Limb (tissue), 2 donors: ENCODE data around the gene MAEA.
A peak's percentile ranks its signal among the peaks of the same experiment; 100 is the strongest.

Experiments
- DNase-seq, 2 donors: peaks; one replicate each; pipeline ENCODE4 v3.0.0-alpha.2; 2016; ENCODE audit errors: extremely low spot score in 2 of 2

Gene MAEA

GRCh38 chr4:1289207-1290164 is at the start of gene MAEA:
Gene MAEA, plus strand, starts transcription at chr4:1289891. Its CDS starts 23 bp downstream, at chr4:1289914.
- peak; percentile 98 for DNase-seq

GRCh38 chr4:1239950-1240307 is 49.8 kb upstream of the MAEA start:
- DNase-seq, result no peak

DNA sequence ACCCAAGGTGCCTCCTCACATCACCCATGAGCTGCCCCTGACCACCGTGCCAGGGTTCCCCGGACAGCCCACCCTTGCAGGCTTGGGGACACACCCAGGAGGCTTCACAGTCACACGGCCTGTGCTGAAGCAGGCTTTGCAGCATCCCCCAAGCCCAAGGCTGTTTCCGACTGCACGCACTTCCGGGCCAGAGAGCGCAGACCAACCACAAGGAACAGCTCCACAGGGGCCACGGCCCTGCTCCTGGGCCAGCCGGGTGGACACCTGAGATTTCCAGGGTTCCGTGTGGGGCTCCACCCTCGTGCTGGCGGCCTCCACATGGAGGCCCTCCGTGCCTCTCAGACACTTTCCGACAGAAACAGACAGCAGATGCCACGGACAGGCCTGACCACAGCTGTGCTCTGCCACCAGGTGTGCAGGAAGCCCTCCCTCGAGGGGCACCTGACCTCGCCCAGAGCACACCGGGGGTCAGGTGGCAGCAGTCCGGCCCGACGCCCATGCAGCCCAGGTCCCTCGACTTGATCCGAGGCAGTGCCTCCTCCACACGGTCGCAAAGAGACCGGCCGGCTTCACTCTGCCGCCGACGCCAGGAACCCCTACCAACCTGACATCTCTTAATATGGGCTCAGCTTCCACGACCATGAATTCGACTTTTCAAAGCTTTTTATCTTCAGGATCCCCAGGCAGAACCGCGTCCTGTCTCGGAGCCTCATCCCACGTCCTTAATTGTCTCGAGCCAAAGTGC is 48.8 kb upstream of the MAEA start:
- peak in 1 of 2 donors; percentile 21 for DNase-seq

GRCh38 chr4:1241466-1241935 is 48.2 kb upstream of the MAEA start:
- DNase-seq, result peak in 1 of 2 donors; percentile 24

- DNase-seq, result no peak
Observed at GRCh38 chr4:1241936-1242505, 47.7 kb upstream of the MAEA start.

- no peak for DNase-seq
Observed at GRCh38 chr4:1242506-1243450, 46.9 kb upstream of the MAEA start.

DNA sequence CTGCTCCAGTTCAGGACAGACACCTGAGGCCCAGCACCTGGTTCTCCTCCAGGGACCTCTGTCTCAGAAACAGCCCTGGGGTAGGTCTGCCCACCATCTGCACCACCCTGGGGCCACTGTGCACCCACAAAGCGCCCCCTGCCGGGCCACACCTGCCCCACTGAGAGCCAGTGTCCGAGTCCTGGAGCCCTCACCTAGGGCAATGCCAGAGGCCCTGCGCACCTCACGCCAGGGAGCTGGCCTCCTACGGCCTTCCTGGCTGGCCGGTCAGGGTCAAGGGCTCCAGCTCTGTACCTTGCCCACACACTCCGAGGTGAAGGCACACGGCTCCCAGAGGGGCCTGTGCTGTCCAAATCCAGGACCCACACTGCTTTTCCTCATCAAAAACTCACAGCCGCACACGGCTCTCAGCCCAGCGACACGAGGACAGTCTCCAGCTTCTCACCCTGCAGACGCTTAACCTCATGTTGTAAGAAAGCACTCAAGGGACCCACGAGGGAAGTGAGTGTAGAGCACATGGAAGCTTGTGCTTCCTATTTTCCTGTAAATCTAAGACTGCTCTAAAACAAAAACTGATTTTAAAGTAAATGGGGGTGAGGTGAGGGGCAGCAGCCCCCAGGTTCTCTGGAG is 46.1 kb upstream of the MAEA start:
- no peak for DNase-seq

GRCh38 chr4:1244081-1244977 is 45.4 kb upstream of the MAEA start:
- peak in 1 of 2 donors; percentile 27 for DNase-seq

DNA sequence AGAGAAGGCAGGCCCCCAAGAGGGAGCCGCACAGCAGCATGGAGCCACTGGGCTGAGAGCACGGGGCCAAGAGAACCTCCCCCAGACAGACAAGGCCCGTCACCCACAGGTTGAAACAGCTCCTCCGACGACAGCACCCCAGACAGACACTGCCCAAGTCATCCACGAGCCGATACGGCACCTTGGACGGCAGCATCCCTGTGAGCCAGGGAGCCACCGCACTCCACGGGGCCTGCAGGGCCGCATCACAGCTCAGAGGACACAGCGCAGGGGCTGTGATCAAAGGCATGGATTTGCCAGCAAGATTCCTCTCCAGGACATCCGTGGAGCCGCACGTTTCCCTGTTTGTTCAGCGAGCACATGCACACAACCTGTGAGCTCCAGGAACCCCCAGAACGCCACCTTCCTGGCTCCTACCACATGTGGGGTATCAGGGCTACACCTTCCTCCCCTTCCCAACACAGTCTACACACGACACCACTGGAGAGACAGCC is 44.7 kb upstream of the MAEA start:
- no peak for DNase-seq

DNA sequence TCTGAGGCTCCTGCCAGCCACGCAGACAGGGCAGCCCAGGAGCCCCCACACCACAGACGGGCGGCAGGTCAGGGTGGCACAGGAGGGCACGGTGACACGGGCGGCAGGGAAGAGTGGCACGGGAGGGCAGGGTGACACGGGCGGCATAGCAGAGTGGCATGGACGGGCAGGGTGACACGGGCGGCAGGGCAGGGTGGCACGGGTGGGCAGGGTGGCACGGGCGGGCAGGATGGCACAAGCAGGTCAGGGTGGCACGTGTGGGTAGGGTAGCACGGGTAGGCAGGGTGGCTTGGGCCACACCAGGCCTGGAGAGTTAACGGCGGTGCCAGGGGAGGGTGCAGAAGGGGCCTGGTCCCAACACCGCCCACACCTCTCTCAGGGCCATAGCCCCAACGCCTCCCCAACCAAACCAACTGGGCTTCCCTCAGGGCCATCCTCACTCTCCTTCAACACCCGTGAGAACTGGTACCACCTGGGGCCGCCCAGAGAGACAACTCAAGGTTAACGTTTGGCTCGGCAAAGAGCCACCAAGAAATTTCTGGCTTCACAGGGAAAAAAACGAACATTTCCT is 44.1 kb upstream of the MAEA start:
- no peak for DNase-seq

- peak in 1 of 2 donors; percentile 31 for DNase-seq
Observed at GRCh38 chr4:1246111-1246881, 43.4 kb upstream of the MAEA start.

- peak in 1 of 2 donors; percentile 31 for DNase-seq
Observed at GRCh38 chr4:1246901-1247863, 42.5 kb upstream of the MAEA start.

- DNase-seq, result no peak
Observed at GRCh38 chr4:1247864-1248244, 41.8 kb upstream of the MAEA start.

GRCh38 chr4:1248245-1249147 is 41.2 kb upstream of the MAEA start, which contains the start of gene CTBP1:
Gene CTBP1, minus strand, starts transcription at chr4:1249130. Its CDS starts 7,799 bp downstream, at chr4:1241331.
- DNase-seq, result peak; percentile 91 to 93

DNA sequence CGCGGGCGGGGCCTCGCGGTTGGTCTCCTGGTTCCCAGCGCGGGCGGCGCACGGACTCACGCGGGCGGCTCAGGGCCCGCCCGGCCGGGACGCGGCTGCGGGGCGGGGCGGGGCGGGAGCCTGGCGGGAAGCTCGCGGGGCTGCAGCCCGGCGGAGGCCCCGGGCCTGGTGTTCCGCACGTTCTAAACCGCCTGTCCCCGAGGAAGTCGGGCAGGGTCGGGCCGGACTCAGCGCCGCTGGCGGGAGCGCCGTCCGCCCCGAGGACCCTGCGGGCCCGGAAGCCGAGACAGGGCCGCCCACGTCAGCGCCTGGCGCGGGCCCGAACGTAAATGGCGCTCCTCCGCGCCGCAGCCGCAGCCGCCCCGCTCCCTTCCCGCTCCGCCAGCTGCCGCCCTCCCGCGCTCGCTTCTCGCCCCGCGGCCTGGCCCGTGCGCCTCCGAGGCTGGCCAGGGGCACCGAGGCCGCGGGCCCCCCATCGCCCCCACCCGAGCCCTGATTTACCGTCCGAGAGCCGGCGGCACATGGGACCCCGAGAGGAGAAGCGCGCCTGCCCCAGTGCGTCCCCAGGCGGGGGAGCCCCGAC is 40.5 kb upstream of the MAEA start:
- peak; percentile 88 to 91 for DNase-seq
